Activated B cell treated with CpG ODN at 0.5 μM for 24 hours (primary cell): ENCODE measurements around the gene CRADD. TPM values are rescaled to one million over a fixed set of nuclear protein-coding genes. Genes with fewer than 3 reads are reported as not detected.
"Not testable (repeated sequence)": the region's sequence is repeated elsewhere in the genome, so short reads cannot be mapped to it uniquely, and the experiment has no call there.

Experiments
- ATAC-seq: fragments of 200-7000 bp; cut with Tn5 transposase; one replicate; pipeline ENCODE4 v1.10.0; 2021; ENCODE audit warnings: low read depth, mild to moderate bottlenecking, moderate library complexity
- CTCF ChIA-PET: fragments of 350-600 bp; sonication (Branson Sonifier 250); formaldehyde crosslinking; loops from one replicate; lab custom pipeline; 2021; ENCODE audit warnings: antibody characterized with exemption; lab: Charles Lee
- POLR2A ChIA-PET: fragments of 350-600 bp; sonication (Branson Sonifier 250); formaldehyde crosslinking; loops from one replicate; lab custom pipeline; 2021; ENCODE audit warnings: antibody characterized with exemption; lab: Charles Lee
- DNase-seq: peaks from one replicate; pipeline ENCODE4 v3.0.0; 2022
- H3K27ac Mint-ChIP-seq: one replicate; pipeline ENCODE4 v1.8.0; 2020; ENCODE audit warnings: mixed read lengths
- H3K27me3 Mint-ChIP-seq: one replicate; pipeline ENCODE4 v1.8.0; 2021; ENCODE audit warnings: mixed read lengths
- H3K36me3 Mint-ChIP-seq: one replicate; pipeline ENCODE4 v1.8.0; 2021; ENCODE audit warnings: low read depth, mixed read lengths
- H3K4me1 Mint-ChIP-seq: one replicate; pipeline ENCODE4 v1.8.0; 2021; ENCODE audit warnings: mixed read lengths
- H3K4me3 Mint-ChIP-seq: one replicate; pipeline ENCODE4 v1.8.0; 2020; ENCODE audit warnings: mild to moderate bottlenecking, mixed read lengths
- H3K9me3 Mint-ChIP-seq: one replicate; pipeline ENCODE4 v1.8.0; 2020; ENCODE audit warnings: mixed read lengths
- intact Hi-C: fragments of 100-400 bp; cut with micrococcal nuclease; formaldehyde crosslinking; loops from one replicate; pipeline ENCODE4 v1.15.1; 2024
- total RNA-seq: library from RNA; stranded (reverse); gene quantifications from 2 replicates; pipeline ENCODE4 v1.2.3, GENCODE V29; 2022
- TF ChIP-seq, protein P1 (sequence below): fragments of 200-600 bp; IDR thresholded peaks from one replicate; pipeline ENCODE4 v1.8.0; 2022; ENCODE audit warnings: antibody characterized with exemption, mild to moderate bottlenecking

Gene CRADD
- total RNA-seq, 1 donor from 2014 or later = 15.3 TPM

- Mint-ChIP-seq H3K27ac (no peak overlapping the region), H3K27me3 (no peaks in the 10 kb centered on the region), H3K9me3 (peaks cover 9% of the 10 kb centered on the region), H3K36me3 (peaks cover 4% of the 10 kb centered on the region), H3K4me1 (peaks cover 4% of the 10 kb centered on the region), H3K4me3 (no peak overlapping the region)
- DNase-seq (no peak), ATAC-seq (no peak)
- POLR2A ChIA-PET = no interaction called here
- CTCF ChIA-PET = no interaction called here
- intact Hi-C loops = no loop called here
- TF ChIP-seq, protein P1, sequence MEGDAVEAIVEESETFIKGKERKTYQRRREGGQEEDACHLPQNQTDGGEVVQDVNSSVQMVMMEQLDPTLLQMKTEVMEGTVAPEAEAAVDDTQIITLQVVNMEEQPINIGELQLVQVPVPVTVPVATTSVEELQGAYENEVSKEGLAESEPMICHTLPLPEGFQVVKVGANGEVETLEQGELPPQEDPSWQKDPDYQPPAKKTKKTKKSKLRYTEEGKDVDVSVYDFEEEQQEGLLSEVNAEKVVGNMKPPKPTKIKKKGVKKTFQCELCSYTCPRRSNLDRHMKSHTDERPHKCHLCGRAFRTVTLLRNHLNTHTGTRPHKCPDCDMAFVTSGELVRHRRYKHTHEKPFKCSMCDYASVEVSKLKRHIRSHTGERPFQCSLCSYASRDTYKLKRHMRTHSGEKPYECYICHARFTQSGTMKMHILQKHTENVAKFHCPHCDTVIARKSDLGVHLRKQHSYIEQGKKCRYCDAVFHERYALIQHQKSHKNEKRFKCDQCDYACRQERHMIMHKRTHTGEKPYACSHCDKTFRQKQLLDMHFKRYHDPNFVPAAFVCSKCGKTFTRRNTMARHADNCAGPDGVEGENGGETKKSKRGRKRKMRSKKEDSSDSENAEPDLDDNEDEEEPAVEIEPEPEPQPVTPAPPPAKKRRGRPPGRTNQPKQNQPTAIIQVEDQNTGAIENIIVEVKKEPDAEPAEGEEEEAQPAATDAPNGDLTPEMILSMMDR = no peak
These were observed 31.8 kb downstream of the CRADD start for GRCh38 chr12:93708952-93709351.

DNA sequence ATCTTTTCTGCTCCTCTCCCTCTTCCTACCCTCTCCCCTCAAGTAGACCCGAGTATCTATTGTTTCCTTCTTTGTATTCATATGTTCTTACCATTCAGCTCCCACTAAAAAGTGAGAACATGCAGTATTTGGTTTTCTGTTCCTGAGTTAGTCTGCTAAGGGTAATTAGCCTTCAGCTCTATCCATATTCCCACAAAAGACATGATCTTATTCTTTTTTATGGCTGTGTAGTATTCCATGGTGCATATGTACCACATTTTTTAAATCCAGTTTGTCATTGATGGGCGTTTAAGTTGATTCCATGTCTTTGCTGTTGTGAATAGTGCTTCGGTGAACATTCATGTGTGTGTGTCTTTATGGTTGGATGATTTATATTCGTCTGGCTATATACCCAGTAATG, 32.2 kb downstream of the CRADD start:
- Mint-ChIP-seq H3K4me3 (no peak overlapping the region), H3K4me1 (peaks cover 1% of the 10 kb centered on the region), H3K27me3 (no peaks in the 10 kb centered on the region), H3K9me3 (peaks cover 9% of the 10 kb centered on the region), H3K27ac (no peak overlapping the region), H3K36me3 (peaks cover 4% of the 10 kb centered on the region)
- ChIA-PET POLR2A (no interaction called here), CTCF (no interaction called here)
- DNase-seq = no peak
- intact Hi-C loops = no loop called here
- TF ChIP-seq, protein P1 = no peak
- ATAC-seq = no peak

DNA sequence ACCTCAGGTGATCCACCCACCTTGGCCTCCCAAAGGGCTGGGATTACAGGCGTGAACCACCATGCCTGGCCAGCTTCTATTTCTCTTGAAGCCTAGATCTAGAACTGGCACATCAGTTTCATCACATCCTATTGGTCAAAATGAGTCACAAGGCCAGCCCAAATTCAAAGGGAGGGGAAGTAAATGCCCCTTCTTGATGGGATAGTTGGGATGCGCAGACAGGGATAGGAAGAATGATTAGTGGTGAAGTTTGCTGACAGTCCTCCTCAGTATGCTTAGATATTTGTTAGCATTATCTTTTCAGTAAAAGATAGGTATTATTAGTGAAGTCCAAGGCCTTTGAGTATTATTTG, 33.4 kb downstream of the CRADD start:
- CTCF ChIA-PET = no interaction called here
- Mint-ChIP-seq H3K9me3 (peaks cover 9% of the 10 kb centered on the region), H3K4me3 (no peak overlapping the region)

GRCh38 chr12:93711502-93711901, 34.3 kb downstream of the CRADD start:
- CTCF ChIA-PET, intact Hi-C loops, ATAC-seq, H3K27me3 Mint-ChIP-seq, H3K4me1 Mint-ChIP-seq, H3K9me3 Mint-ChIP-seq, H3K27ac Mint-ChIP-seq, H3K4me3 Mint-ChIP-seq, H3K36me3 Mint-ChIP-seq, DNase-seq: not testable (repeated sequence)
- POLR2A ChIA-PET = interaction anchor here (0.5 kb wide), 1 partner anchor 176 kb away, joined by 6 read pairs; no protein-coding TSS in a partner anchor

More for the DNA sequence above, 33.4 kb downstream of the CRADD start:
- TF ChIP-seq, protein P1 = no peak
- H3K27me3 Mint-ChIP-seq = no peaks in the 10 kb centered on the region
- POLR2A ChIA-PET = no interaction called here
- H3K36me3 Mint-ChIP-seq = peaks cover 4% of the 10 kb centered on the region
- DNase-seq (no peak), ATAC-seq (no peak)
- no peak overlapping the region for H3K27ac Mint-ChIP-seq
- H3K4me1 Mint-ChIP-seq = no peaks in the 10 kb centered on the region
- intact Hi-C loops = no loop called here

- Mint-ChIP-seq H3K4me3 (no peak overlapping the region), H3K4me1 (no peaks in the 10 kb centered on the region), H3K27ac (no peak overlapping the region), H3K36me3 (peaks cover 7% of the 10 kb centered on the region), H3K27me3 (no peaks in the 10 kb centered on the region), H3K9me3 (peaks cover 9% of the 10 kb centered on the region)
- CTCF ChIA-PET = no interaction called here
- no peak for DNase-seq
- TF ChIP-seq, protein P1 = no peak
- intact Hi-C loops = no loop called here
- POLR2A ChIA-PET = no interaction called here
- ATAC-seq = no peak
These were observed 35.0 kb downstream of the CRADD start for GRCh38 chr12:93712200-93712599.

GRCh38 chr12:93713060-93713459, 35.9 kb downstream of the CRADD start:
- H3K4me3 Mint-ChIP-seq = no peak overlapping the region
- H3K27me3 Mint-ChIP-seq = no peaks in the 10 kb centered on the region
- ChIA-PET CTCF (no interaction called here), POLR2A (no interaction called here)
- DNase-seq (no peak), ATAC-seq (no peak)
- peaks cover 13% of the 10 kb centered on the region for H3K9me3 Mint-ChIP-seq
- TF ChIP-seq, protein P1 = no peak
- no peak overlapping the region for H3K27ac Mint-ChIP-seq
- no peaks in the 10 kb centered on the region for H3K4me1 Mint-ChIP-seq
- intact Hi-C loops = no loop called here
- peaks cover 11% of the 10 kb centered on the region for H3K36me3 Mint-ChIP-seq
